Effector CD4-positive, alpha-beta T cell (primary cell): ENCODE data around the gene SHROOM2.

Source experiments
- DNase-seq: peaks from one replicate; pipeline ENCODE4 v3.0.0-alpha.2; 2020

SHROOM2 gene

DNA sequence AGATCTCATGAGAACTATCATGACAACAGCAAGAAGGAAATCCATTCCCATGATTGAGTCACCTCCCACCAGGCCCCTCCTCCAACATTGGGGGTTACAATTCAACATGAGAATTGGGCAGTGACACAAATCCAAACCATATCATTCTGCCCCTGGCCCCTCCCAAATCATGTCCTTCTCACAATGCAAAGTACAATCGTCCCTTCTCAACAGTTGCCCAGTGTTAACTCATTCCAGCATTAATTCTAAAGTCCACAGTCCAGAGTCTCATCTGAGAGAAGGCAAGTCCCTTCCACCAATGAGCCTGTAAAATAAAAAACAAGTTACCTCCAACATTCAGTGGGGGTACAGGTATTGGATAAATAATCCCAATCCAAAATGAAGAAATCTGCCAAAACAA is 166.1 kb downstream of the SHROOM2 start:
- DNase-seq: no peak

DNA sequence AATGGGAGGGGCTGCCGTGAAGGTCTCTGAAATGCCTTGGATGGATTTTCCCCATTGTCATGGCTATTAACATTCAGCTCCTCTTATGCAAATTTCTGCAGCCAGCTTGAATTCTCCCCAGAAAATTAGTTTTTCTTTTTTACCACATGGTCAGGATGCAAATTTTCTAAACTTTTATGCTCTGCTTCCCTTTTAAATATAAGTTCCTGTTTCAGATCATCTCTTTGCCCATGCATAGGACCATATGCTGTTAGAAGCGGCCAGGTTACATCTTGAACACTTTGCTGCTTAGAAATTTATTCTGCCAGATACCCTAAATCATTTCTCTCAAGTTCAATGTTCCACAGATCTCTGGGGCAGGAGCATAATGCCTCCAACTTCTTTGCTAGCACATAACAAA is 167.2 kb downstream of the SHROOM2 start:
- no peak for DNase-seq

DNA sequence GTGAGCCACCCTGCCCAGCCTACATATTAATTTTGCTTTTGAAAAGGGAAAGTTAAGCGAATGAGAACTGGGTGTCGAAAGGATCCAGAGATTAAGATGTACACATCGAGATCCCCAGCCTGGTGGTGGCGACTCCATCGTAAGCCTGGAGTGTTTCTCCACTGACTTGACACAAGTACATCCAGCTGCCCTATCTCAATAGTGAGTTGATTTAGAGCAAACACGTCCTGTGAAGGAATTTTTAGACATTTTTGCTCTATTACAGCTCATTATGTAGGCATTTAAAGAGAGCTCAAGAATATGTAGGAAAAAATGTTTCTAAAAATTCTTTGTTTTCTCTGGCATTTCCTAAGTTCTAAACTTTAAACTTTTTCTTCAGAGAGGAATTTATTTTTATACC is 169.3 kb downstream of the SHROOM2 start:
- DNase-seq: no peak

DNA sequence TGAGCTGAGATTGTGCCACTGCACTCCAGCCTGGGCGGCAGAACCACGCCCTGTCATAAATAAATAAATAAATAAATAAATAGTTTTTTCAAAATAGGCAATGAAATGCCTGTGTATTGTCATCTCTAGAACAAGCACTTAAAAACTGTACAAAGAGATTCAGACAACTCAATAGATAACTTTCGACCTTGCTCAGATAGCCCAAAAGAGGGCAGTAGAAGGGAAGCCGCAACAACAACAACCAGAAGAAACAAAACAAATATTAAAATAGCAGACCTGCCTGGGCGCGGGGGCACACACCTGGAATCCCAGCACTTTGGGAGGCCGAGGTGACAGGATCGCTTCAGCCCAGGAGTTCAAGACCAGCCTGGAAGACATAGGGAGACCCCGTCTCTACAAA is 171.5 kb downstream of the SHROOM2 start:
- DNase-seq: no peak

DNA sequence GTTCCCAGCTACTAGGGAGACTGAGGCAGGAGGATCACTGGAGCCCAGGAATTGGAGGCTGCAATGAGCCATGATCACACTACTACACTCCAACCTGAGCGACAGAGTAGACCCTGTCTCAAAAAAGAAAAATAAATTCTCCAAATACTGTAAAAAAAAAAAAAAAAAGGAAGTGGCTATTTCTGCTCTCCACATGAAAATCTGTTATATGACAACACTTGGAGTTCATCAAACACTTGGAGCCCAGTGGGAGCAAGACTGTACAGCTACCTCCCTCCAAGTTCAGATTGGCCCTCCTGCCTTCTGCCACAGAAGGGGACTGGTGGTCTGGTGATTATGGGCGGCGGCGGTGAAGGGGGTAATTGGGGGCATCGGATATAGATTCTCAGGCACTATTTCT is 172.0 kb downstream of the SHROOM2 start:
- no peak for DNase-seq

DNA sequence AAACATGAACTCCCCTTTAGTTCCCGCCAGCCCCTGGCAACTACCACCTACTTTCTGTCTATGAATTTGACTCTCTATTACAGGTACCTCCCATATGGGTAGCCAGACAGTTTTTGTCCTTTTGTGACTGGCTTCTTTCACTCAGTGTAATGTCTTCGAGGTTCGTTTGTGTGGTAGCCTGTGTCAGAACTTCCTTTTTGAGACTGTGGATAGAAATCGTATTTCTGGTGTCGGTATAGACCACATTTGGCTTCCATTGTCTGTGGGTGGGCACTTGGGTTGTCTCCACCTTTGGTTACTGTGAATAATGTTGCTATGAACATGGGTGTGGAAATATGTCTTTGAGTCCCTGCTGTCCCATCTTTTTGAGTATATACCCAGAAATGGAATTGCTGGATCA is 175.5 kb downstream of the SHROOM2 start:
- no peak for DNase-seq

DNA sequence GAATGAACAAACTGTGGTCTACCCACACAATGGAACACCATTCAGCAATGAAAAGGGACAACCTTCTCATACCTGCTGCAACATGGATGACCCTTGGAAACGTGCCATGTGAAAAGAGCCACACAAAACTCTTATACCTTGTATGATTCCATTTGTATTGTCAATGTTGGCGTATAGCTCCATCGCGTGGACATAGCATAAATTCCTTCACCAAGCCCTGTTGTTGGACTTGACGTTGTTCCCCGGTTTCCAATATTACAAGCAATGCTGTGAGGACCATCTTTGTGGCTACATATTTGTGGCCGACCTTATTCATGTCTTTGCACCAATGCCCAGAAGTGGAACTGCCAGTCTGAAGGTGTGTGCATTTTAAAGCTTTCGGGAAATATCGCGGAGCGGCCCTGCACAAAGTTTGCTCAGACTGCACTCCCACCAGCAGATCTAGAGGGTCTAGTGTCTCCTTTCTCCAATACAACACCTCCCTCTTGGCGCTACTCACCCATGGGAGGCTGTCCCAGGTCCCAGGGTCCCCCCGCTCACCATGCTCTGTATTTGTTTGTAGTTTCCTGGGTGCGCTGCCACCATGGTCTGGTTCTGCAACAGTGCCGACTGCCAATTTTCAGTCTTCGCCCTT is 180.7 kb downstream of the SHROOM2 start, which contains the start of gene CLDN34:
CLDN34 (plus strand) TSS at position 584 of the 634 bp plus-strand sequence; CDS start at position 584, 0 bp downstream.
- DNase-seq: no peak

DNA sequence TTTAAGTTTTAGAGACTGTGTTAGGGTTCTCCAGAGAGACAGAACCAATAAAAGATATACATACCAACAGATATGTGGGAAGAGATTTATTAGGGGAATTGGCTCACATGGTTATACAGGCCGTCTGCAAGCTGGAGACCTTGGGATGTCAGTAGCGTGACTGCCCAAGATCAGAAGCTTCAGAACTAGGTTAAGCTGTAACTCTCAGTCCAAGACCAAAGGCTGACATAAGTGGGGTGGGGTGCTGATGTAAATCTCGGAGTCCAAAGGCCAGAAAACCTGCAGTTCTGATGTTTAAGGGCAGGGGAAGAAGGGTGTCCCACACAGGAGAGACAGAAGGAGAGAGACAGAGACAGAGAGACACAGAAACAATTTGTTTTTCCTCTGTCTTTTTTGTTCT is 191.4 kb downstream of the SHROOM2 start:
- DNase-seq: no peak

DNA sequence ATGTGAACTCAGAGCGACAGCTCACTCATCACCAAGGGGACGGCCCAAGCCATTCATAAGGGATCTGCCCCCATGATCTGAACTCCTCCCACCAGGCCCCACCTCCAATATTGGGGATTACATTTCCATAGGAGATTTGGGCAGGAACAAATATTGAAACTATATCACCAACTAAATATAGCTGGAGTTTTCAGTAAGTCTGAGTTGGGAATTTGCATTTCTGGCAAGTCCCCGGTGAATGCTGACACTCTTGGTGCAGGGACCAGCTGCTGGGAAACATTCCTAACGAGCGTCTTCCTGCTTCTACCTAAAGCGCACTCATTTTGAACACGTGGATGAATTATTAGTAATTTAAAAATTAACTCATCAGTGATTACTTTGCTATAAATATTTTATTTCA is 194.2 kb downstream of the SHROOM2 start:
- DNase-seq: no peak

DNA sequence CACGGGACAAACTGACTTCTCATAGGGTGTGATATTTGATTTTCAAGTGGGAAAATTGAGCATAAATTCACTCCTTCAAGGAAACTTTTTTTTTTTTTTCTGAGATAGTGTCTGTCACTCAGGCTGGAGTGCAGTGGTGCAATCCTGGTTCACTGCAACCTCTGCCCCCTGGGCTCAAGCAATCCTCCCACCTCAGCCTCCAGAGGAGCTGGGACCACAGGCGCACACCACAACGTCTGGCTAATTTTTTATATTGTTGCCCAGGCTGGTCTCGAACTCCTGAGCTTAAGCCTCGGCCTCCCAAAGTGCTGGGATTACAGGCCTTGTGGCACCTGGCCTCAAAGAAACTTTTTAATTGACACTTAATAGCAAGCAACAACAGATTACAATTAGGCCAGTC is 194.7 kb downstream of the SHROOM2 start:
- no peak for DNase-seq

DNA sequence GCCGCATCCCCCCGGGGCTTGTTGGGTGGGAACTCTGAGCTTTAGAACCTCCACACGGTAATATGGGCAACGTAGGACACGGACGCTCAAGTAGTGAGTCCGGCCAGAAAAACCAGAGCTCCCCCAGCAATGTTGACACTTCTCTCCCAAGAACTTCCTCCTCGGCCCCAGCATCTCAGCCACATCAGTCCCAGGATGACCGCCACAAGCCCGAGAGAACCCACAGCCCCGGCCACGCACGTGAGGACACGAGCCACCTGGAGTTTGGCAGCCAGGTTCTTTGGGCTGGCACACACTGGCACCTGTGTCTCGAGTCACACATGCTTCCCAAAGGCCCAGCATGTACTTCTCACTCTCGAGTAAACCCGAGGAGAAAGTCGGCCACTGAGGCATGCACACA is 197.2 kb downstream of the SHROOM2 start:
- no peak for DNase-seq

DNA sequence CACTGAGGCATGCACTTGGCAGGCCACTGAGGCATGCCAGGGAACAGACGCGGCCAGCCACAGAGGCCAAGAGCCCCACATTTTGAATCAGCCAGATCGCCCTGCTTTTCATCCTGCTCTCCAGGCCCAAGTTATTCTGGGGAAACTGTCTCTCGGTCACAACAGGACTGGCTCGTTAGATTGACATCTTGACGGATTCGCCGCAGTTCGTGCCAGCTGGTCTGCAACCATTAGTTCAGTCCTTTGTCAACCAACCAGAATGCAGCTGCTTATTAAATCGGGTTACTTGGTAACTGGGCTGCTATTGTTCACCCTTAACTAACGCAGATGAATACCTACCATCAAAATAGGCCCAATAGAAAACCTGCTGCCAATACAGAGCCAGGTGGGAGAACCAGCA is 197.6 kb downstream of the SHROOM2 start:
- DNase-seq: no peak

DNA sequence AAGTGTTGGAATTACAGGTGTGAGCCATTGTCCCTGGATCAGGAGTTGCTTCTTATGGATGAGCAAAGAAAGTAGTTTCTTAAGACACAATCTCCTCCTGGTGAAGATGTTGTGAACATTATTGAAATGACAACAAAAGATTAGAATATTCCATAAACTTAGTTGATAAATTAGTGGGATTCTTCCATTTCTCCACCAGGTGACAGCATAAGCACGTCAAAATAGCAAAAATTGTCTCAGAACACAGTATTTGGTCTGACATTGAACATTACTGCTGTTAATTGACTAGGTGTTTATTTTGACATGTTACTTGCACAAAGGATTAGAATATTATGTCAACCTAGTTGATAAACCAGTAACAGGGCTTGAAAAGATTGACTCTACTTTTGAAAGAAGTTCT is 202.5 kb downstream of the SHROOM2 start:
- DNase-seq: no peak

DNA sequence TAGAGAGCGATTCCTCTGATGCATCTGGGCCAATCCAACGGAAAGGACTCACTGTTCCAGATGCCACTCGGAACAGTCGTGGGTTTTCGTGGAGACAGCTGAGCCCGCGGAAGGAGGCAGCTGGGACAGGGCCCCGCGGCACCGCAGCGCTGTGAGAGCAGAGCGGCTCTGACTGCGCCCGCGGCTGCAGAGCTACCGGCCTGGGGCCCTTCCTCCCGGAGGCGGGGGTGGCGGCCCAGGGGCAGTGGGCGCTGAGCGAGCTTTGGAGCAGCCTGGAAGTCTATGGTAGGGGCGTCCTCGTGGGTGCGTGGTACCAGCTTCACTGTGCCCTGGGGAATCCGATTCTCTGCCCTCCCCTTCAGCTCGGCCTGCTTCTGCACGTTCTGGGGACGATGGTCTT is 205.8 kb downstream of the SHROOM2 start:
- no peak for DNase-seq

DNA sequence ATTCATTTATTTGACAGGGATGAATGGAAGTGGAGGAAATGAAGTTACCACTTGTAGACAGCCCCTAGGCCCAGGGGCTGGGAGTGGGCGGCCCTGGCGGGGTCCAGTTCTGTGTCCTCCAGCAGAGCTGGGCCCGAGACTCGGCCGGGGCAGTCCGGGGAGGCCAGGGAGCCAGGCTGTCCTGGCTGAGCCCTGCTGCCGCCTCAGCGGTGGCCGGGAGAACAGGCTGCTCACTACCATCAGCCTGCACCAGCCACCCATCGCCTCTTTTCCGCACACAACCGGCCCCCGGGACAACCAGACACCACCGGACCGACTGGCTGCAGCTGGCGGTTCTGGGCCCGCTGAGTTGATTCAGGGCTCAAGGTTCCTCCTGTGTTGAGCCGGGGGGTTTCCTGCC is 206.5 kb downstream of the SHROOM2 start:
- DNase-seq: no peak

DNA sequence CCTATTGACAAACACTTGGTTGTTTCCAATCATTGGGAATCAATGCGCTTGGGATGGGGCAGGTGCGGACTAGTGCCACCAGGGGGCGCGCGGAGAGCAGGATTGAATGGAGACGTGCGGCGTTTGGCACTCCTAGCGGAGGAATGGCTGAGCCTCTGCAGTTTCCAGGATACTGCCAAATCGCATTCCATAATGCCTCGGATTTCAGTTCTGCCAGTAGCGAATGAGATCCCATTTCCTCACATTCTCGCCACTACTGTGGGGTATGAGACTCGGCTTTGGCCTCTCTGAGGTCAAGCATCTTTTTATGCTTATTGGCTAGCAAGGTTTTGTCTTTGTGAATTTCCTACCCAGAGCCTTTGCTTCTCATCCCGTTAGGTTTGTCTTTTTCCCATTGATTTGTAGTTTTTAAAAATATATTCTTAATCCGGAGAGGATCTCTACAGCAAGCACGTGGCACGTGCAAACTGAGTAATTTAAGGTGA is 209.7 kb downstream of the SHROOM2 start:
- peak; percentile 80 for DNase-seq

DNA sequence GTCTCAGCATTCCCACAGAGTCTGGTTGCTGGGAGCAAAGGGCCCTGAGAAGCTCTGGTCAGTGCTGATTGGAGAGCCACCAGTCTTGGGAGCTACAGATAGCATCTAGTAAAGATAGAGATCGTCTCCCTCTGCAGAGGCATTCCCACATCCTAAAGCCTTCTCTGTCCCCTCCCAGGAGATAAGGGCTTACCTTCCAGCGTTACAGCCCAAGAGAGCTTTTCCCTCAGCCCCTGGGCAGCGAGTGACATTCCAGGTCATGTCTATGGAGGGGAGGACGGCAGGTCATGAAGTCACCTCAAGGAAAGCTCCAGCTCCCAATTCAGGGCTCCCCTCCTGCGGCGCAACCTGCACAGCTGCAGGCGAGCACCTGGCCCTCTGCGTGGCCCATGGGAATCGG is 210.8 kb downstream of the SHROOM2 start:
- no peak for DNase-seq

DNA sequence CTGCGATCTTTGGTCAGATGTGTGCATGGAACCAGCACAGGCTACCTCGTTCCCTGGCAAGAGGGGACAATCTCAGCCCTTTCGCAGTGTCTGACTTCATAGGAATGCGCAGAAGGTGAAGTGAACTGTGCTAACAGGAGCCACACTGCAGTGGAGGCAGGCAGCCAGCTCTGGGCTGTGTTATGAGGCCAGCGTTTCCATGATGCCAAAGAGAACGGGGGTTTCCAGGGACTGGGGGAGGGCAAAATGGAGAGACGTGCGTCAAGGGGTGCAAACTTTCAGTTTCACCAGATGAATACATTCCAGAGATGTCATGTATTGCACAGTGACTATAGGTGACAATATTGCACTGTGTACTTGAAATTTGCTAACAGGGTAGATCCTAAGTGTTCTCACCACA is 211.3 kb downstream of the SHROOM2 start:
- DNase-seq: no peak
